GM23338 (cell line): ENCODE measurements around the gene NTM. TPM values are rescaled to one million over a fixed set of nuclear protein-coding genes. Genes with fewer than 3 reads are reported as not detected.

Experiments used
- ATAC-seq: fragments of 200-7000 bp; cut with Tn5 transposase; 3 replicates; pipeline ENCODE4 v1.9.1; 2020
- DNase-seq: peaks from one replicate; pipeline ENCODE4 v3.0.0-alpha.2; 2015; ENCODE audit warnings: low spot score
- H2AFZ ChIP-seq: fragments of 200-600 bp; sonication (generic); 2 replicates; pipeline ENCODE4 v1.8.0; 2016; ENCODE audit warnings: antibody characterized with exemption, mild to moderate bottlenecking, moderate library complexity
- H3F3A ChIP-seq: fragments of 200-600 bp; sonication (generic); replicated peaks from 2 replicates; pipeline ENCODE4 v1.8.0; 2017; ENCODE audit warnings: antibody characterized with exemption, mixed run types, low read depth
- H3K27ac ChIP-seq: fragments of 200-600 bp; sonication (generic); 2 replicates; pipeline ENCODE4 v1.6.1; 2016; ENCODE audit warnings: low read depth
- H3K27me3 ChIP-seq: fragments of 200-600 bp; sonication (generic); 2 replicates; pipeline ENCODE4 v1.8.0; 2016; ENCODE audit warnings: mild to moderate bottlenecking, mixed run types, moderate library complexity; ENCODE audit not compliant: insufficient read depth
- H3K36me3 ChIP-seq: fragments of 200-600 bp; sonication (generic); 2 replicates; pipeline ENCODE4 v1.8.0; 2016; ENCODE audit warnings: mild to moderate bottlenecking; ENCODE audit not compliant: insufficient read depth
- H3K4me1 ChIP-seq: fragments of 200-600 bp; sonication (generic); 2 replicates; pipeline ENCODE4 v1.8.0; 2016; ENCODE audit warnings: mild to moderate bottlenecking, moderate library complexity; ENCODE audit not compliant: insufficient read depth
- H3K4me2 ChIP-seq: fragments of 200-600 bp; sonication (generic); 2 replicates; pipeline ENCODE4 v1.7.1; 2017; ENCODE audit warnings: mixed run types
- H3K4me3 ChIP-seq: fragments of 200-600 bp; sonication (generic); 2 replicates; pipeline ENCODE4 v1.6.1; 2016; ENCODE audit warnings: mixed run types
- H3K79me2 ChIP-seq: fragments of 200-600 bp; sonication (generic); replicated peaks from 2 replicates; pipeline ENCODE4 v1.8.0; 2017; ENCODE audit warnings: mild to moderate bottlenecking; ENCODE audit not compliant: insufficient read depth
- H3K9me2 ChIP-seq: fragments of 200-600 bp; sonication (generic); 2 replicates; pipeline ENCODE4 v1.8.0; 2017; ENCODE audit not compliant: insufficient read depth
- H4K20me1 ChIP-seq: fragments of 200-600 bp; sonication (generic); replicated peaks from 2 replicates; pipeline ENCODE4 v1.8.0; 2017; ENCODE audit warnings: mild to moderate bottlenecking; ENCODE audit not compliant: insufficient read depth
- H3K27ac Mint-ChIP-seq: 2 replicates; pipeline ENCODE4 v1.8.0; 2020; ENCODE audit warnings: inconsistent platforms, mild to moderate bottlenecking, moderate library complexity, mixed read lengths
- H3K27me3 Mint-ChIP-seq: 3 replicates; pipeline ENCODE4 v1.8.0; 2022; ENCODE audit warnings: low read depth, mild to moderate bottlenecking, moderate library complexity, mixed read lengths, inconsistent platforms; ENCODE audit not compliant: insufficient read depth, poor library complexity
- H3K36me3 Mint-ChIP-seq: 3 replicates; pipeline ENCODE4 v1.8.0; 2021; ENCODE audit warnings: low read depth, mild to moderate bottlenecking, inconsistent platforms, moderate library complexity, mixed read lengths
- H3K4me1 Mint-ChIP-seq: 3 replicates; pipeline ENCODE4 v1.8.0; 2020; ENCODE audit warnings: mild to moderate bottlenecking, inconsistent platforms, mixed read lengths
- H3K4me3 Mint-ChIP-seq: 3 replicates; pipeline ENCODE4 v1.8.0; 2021; ENCODE audit warnings: moderate library complexity, mild to moderate bottlenecking, inconsistent platforms, mixed read lengths
- H3K9me3 Mint-ChIP-seq: 3 replicates; pipeline ENCODE4 v1.8.0; 2020; ENCODE audit warnings: moderate library complexity, mild to moderate bottlenecking, inconsistent platforms, mixed read lengths
- CREB1 ChIP-seq: fragments of 250-450 bp; sonication (Bioruptor Pico); IDR thresholded peaks from 2 replicates; pipeline ENCODE4 v1.5.0; 2020; ENCODE audit warnings: low read depth, mild to moderate bottlenecking, moderate library complexity
- EZH2 ChIP-seq: fragments of 200-600 bp; sonication (generic); IDR thresholded peaks from one replicate; pipeline ENCODE4 v1.8.0; 2017; ENCODE audit warnings: antibody characterized with exemption, mild to moderate bottlenecking, low read depth; ENCODE audit not compliant: unreplicated experiment
- EZH2phosphoT487 ChIP-seq: fragments of 200-600 bp; sonication (generic); IDR thresholded peaks from one replicate; pipeline ENCODE4 v1.8.1; 2018; ENCODE audit warnings: antibody characterized with exemption; ENCODE audit not compliant: unreplicated experiment
- JUNB ChIP-seq: IDR thresholded peaks from one replicate; pipeline ENCODE4 v1.6.1; 2016; ENCODE audit warnings: antibody characterized with exemption; ENCODE audit not compliant: unreplicated experiment
- NANOG ChIP-seq: IDR thresholded peaks from 2 replicates; pipeline ENCODE4 v1.6.1; 2016; ENCODE audit warnings: antibody characterized with exemption, borderline replicate concordance
- POLR2AphosphoS5 ChIP-seq: IDR thresholded peaks from 2 replicates; pipeline ENCODE4 v1.6.1; 2016; ENCODE audit warnings: antibody characterized with exemption, low read depth
- STAT1 ChIP-seq: IDR thresholded peaks from one replicate; pipeline ENCODE4 v1.6.1; 2016; ENCODE audit warnings: antibody characterized with exemption; ENCODE audit not compliant: unreplicated experiment
- ZNF114 ChIP-seq: fragments of 250-450 bp; sonication (Bioruptor Pico); IDR thresholded peaks from 2 replicates; pipeline ENCODE4 v1.5.0; 2020; ENCODE audit warnings: mild to moderate bottlenecking, moderate library complexity
- ZNF331 ChIP-seq: fragments of 250-450 bp; sonication (Bioruptor Pico); IDR thresholded peaks from 2 replicates; pipeline ENCODE4 v1.5.0; 2020; ENCODE audit warnings: low read depth, mild to moderate bottlenecking, moderate library complexity
- polyA plus RNA-seq: library from polyadenylated mRNA; unstranded; fragments of >200 nt; fragmentation: Nextera tagmentation; extraction: Ambion mirVana; gene quantifications from 2 replicates; pipeline ENCODE4 v1.2.1, GENCODE V29; 2016
- total RNA-seq: library from RNA; depleted of rRNA; stranded (reverse); fragments of >200 nt; shearing (Covaris generic); gene quantifications from 2 replicates; pipeline ENCODE4 v1.2.3, GENCODE V29; 2014
- TF ChIP-seq, protein P1 (sequence below), 2 experiments: fragments of 200-600 bp in 1 of 2; sonication (generic) in 1 of 2; conservative IDR thresholded peaks; 2 replicates each; pipeline versions ENCODE4 v1.5.1 to v1.6.1; 2016 to 2017; ENCODE audit warnings: antibody characterized with exemption in 2 of 2, low read depth in 2 of 2, mild to moderate bottlenecking in 2 of 2, moderate library complexity in 1 of 2
- TF ChIP-seq, protein P2 (sequence below): fragments of 250-450 bp; sonication (Bioruptor Pico); IDR thresholded peaks from 2 replicates; pipeline ENCODE4 v1.5.0; 2020; ENCODE audit warnings: mild to moderate bottlenecking, moderate library complexity
- TF ChIP-seq, protein P3 (sequence below): IDR thresholded peaks from one replicate; pipeline ENCODE4 v1.6.1; 2018; ENCODE audit warnings: antibody characterized with exemption; ENCODE audit not compliant: unreplicated experiment
- TF ChIP-seq, protein P4 (sequence below): IDR thresholded peaks from 2 replicates; pipeline ENCODE4 v1.6.1; 2016; ENCODE audit warnings: antibody characterized with exemption

NTM gene
- total and polyA plus RNA-seq, 2 experiments from 2014 or later: 10.6 to 14.6 TPM

DNA sequence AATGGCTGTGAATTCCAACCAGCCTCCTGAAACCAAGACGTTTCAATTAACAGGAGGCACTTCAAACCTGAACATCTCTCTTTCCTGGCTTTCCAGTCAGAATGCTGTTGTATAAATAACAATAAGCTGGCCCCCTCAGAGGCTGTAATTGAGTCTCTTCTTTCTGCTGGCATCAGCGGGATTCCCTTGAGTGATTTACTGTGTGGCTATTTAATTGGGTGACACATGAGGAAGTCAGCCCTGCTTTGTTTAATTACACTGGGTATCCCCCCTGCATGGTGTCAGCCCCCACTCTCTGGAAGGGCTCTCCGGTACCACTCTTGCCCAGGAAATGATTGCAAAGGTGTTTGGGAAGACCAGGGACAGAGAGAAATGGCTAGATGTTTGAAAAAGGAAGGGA is 101.6 kb downstream of the NTM start:
- H3K9me2 ChIP-seq: peaks cover 11% of the 10 kb centered on the region; the same call in 1 of the 2 replicates
- no peaks in the 10 kb centered on the region for H3K27me3 ChIP-seq
- H3K4me2 ChIP-seq: no peak overlapping the region
- no peaks in the 10 kb centered on the region for H3F3A ChIP-seq
- peaks cover 17% of the 10 kb centered on the region for H3K4me1 ChIP-seq
- no peak for DNase-seq
- H3K36me3 ChIP-seq: no peaks in the 10 kb centered on the region
- H3K79me2 ChIP-seq: no peaks in the 10 kb centered on the region
- no peak overlapping the region for H3K4me3 Mint-ChIP-seq
- H3K4me1 Mint-ChIP-seq: peaks cover 26% of the 10 kb centered on the region
- TF ChIP-seq ZNF331 (no peak), STAT1 (no peak), CREB1 (CRISPR knock-in tag) (no peak), POLR2AphosphoS5 (no peak), EZH2phosphoT487 (no peak), JUNB (no peak), EZH2 (no peak), ZNF114 (CRISPR knock-in tag) (no peak), NANOG (no peak)
- TF ChIP-seq, protein P1, sequence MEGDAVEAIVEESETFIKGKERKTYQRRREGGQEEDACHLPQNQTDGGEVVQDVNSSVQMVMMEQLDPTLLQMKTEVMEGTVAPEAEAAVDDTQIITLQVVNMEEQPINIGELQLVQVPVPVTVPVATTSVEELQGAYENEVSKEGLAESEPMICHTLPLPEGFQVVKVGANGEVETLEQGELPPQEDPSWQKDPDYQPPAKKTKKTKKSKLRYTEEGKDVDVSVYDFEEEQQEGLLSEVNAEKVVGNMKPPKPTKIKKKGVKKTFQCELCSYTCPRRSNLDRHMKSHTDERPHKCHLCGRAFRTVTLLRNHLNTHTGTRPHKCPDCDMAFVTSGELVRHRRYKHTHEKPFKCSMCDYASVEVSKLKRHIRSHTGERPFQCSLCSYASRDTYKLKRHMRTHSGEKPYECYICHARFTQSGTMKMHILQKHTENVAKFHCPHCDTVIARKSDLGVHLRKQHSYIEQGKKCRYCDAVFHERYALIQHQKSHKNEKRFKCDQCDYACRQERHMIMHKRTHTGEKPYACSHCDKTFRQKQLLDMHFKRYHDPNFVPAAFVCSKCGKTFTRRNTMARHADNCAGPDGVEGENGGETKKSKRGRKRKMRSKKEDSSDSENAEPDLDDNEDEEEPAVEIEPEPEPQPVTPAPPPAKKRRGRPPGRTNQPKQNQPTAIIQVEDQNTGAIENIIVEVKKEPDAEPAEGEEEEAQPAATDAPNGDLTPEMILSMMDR (conservative IDR thresholded peaks at IDR 0.05; ENCODE audit: low read depth in 2 of 2): no peak
- TF ChIP-seq, protein P2, sequence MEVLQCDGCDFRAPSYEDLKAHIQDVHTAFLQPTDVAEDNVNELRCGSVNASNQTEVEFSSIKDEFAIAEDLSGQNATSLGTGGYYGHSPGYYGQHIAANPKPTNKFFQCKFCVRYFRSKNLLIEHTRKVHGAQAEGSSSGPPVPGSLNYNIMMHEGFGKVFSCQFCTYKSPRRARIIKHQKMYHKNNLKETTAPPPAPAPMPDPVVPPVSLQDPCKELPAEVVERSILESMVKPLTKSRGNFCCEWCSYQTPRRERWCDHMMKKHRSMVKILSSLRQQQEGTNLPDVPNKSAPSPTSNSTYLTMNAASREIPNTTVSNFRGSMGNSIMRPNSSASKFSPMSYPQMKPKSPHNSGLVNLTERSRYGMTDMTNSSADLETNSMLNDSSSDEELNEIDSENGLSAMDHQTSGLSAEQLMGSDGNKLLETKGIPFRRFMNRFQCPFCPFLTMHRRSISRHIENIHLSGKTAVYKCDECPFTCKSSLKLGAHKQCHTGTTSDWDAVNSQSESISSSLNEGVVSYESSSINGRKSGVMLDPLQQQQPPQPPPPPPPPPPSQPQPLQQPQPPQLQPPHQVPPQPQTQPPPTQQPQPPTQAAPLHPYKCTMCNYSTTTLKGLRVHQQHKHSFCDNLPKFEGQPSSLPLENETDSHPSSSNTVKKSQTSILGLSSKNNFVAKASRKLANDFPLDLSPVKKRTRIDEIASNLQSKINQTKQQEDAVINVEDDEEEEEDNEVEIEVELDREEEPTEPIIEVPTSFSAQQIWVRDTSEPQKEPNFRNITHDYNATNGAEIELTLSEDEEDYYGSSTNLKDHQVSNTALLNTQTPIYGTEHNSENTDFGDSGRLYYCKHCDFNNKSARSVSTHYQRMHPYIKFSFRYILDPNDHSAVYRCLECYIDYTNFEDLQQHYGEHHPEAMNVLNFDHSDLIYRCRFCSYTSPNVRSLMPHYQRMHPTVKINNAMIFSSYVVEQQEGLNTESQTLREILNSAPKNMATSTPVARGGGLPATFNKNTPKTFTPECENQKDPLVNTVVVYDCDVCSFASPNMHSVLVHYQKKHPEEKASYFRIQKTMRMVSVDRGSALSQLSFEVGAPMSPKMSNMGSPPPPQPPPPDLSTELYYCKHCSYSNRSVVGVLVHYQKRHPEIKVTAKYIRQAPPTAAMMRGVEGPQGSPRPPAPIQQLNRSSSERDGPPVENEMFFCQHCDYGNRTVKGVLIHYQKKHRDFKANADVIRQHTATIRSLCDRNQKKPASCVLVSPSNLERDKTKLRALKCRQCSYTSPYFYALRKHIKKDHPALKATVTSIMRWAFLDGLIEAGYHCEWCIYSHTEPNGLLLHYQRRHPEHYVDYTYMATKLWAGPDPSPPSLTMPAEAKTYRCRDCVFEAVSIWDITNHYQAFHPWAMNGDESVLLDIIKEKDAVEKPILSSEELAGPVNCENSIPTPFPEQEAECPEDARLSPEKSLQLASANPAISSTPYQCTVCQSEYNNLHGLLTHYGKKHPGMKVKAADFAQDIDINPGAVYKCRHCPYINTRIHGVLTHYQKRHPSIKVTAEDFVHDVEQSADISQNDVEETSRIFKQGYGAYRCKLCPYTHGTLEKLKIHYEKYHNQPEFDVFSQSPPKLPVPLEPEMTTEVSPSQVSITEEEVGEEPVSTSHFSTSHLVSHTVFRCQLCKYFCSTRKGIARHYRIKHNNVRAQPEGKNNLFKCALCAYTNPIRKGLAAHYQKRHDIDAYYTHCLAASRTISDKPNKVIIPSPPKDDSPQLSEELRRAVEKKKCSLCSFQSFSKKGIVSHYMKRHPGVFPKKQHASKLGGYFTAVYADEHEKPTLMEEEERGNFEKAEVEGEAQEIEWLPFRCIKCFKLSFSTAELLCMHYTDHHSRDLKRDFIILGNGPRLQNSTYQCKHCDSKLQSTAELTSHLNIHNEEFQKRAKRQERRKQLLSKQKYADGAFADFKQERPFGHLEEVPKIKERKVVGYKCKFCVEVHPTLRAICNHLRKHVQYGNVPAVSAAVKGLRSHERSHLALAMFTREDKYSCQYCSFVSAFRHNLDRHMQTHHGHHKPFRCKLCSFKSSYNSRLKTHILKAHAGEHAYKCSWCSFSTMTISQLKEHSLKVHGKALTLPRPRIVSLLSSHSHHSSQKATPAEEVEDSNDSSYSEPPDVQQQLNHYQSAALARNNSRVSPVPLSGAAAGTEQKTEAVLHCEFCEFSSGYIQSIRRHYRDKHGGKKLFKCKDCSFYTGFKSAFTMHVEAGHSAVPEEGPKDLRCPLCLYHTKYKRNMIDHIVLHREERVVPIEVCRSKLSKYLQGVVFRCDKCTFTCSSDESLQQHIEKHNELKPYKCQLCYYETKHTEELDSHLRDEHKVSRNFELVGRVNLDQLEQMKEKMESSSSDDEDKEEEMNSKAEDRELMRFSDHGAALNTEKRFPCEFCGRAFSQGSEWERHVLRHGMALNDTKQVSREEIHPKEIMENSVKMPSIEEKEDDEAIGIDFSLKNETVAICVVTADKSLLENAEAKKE: no peak
- TF ChIP-seq, protein P3, sequence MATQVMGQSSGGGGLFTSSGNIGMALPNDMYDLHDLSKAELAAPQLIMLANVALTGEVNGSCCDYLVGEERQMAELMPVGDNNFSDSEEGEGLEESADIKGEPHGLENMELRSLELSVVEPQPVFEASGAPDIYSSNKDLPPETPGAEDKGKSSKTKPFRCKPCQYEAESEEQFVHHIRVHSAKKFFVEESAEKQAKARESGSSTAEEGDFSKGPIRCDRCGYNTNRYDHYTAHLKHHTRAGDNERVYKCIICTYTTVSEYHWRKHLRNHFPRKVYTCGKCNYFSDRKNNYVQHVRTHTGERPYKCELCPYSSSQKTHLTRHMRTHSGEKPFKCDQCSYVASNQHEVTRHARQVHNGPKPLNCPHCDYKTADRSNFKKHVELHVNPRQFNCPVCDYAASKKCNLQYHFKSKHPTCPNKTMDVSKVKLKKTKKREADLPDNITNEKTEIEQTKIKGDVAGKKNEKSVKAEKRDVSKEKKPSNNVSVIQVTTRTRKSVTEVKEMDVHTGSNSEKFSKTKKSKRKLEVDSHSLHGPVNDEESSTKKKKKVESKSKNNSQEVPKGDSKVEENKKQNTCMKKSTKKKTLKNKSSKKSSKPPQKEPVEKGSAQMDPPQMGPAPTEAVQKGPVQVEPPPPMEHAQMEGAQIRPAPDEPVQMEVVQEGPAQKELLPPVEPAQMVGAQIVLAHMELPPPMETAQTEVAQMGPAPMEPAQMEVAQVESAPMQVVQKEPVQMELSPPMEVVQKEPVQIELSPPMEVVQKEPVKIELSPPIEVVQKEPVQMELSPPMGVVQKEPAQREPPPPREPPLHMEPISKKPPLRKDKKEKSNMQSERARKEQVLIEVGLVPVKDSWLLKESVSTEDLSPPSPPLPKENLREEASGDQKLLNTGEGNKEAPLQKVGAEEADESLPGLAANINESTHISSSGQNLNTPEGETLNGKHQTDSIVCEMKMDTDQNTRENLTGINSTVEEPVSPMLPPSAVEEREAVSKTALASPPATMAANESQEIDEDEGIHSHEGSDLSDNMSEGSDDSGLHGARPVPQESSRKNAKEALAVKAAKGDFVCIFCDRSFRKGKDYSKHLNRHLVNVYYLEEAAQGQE: no peak
- TF ChIP-seq, protein P4, sequence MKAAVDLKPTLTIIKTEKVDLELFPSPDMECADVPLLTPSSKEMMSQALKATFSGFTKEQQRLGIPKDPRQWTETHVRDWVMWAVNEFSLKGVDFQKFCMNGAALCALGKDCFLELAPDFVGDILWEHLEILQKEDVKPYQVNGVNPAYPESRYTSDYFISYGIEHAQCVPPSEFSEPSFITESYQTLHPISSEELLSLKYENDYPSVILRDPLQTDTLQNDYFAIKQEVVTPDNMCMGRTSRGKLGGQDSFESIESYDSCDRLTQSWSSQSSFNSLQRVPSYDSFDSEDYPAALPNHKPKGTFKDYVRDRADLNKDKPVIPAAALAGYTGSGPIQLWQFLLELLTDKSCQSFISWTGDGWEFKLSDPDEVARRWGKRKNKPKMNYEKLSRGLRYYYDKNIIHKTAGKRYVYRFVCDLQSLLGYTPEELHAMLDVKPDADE: no peak
- H3K27ac ChIP-seq: no peak overlapping the region
- no peak overlapping the region for H2AFZ ChIP-seq
- peaks cover 3% of the 10 kb centered on the region for H3K27me3 Mint-ChIP-seq
- H4K20me1 ChIP-seq: no peaks in the 10 kb centered on the region
- no peaks in the 10 kb centered on the region for H3K36me3 Mint-ChIP-seq
- no peak overlapping the region for H3K4me3 ChIP-seq
- H3K27ac Mint-ChIP-seq: no peak overlapping the region
- ATAC-seq: no peak; the same call in 2 of the 3 replicates
- H3K9me3 Mint-ChIP-seq: no peaks in the 10 kb centered on the region
